ENCODE measurements around the gene DHRSX.
A peak's percentile ranks its signal among the peaks of the same experiment; 100 is the strongest.
"Not testable (repeated sequence)": the region's sequence is repeated elsewhere in the genome, so short reads cannot be mapped to it uniquely, and the experiment has no call there.

DHRSX gene, protein sequence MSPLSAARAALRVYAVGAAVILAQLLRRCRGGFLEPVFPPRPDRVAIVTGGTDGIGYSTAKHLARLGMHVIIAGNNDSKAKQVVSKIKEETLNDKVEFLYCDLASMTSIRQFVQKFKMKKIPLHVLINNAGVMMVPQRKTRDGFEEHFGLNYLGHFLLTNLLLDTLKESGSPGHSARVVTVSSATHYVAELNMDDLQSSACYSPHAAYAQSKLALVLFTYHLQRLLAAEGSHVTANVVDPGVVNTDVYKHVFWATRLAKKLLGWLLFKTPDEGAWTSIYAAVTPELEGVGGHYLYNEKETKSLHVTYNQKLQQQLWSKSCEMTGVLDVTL

DNA sequence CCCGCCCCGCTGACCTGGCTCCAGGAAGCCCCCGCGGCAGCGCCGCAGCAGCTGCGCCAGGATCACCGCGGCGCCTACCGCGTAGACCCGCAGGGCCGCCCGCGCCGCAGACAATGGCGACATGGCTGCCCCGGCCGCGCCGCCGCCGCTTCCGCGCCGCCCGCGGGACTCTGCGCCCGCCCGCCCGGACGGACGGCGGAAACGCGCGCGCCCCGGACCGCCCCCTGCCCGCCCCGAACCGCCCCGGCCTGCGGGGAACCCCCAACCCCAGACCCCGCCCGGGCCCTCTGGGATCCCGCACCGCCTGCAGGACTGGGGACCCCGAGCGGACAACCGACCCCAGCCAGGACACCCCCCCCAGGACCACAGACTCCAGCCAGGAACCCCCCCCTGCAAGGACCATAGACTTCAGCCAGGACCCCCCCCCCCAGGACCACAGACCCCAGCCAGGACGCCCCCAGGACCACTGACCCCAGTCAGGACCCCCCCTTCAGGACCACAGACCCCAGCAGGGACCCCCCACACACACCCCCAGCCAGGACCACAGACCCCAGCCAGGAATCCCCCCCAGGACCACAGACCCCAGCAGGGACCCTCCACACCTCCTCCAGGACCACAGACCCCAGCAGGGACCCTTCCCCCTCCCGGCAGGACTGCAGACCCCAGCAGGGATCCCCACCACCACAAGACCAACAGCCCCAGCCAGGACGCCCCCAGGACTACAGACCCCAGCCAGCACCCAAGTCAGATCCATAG, at the start of gene DHRSX, which contains the start of gene ZBED1:
Gene DHRSX, minus strand, starts transcription at position 174 of the 756 bp plus-strand sequence. Its CDS starts 51 bp downstream, at position 123.
Gene ZBED1, minus strand, starts transcription at position 174 of the 756 bp plus-strand sequence. CDS start 10,257 bp downstream, outside the sequence.
- DNase-seq (ENCODE audit: low spot score) = peak; percentile 38

DNA sequence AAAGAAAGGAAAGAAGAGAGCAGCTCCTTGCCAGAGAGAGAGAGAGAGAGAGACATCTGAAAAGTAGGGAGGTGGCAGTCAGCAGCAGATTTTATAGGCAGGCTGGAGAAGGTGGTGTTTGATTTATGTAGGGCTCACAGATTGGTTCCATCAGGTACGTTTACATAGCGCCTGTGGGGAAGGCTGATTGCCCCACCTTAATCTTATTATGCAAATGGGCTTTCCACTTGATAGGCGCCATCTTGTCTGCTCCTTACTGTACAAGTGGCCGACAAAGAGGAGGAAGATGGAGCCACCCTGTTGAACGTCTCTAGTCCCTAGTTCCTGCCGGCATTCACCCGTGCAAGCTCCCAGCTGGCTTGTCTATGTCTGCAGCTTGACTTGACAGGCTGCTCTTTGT, 49.1 kb upstream of the DHRSX start:
- DNase-seq (ENCODE audit: low spot score) = no peak

DNA sequence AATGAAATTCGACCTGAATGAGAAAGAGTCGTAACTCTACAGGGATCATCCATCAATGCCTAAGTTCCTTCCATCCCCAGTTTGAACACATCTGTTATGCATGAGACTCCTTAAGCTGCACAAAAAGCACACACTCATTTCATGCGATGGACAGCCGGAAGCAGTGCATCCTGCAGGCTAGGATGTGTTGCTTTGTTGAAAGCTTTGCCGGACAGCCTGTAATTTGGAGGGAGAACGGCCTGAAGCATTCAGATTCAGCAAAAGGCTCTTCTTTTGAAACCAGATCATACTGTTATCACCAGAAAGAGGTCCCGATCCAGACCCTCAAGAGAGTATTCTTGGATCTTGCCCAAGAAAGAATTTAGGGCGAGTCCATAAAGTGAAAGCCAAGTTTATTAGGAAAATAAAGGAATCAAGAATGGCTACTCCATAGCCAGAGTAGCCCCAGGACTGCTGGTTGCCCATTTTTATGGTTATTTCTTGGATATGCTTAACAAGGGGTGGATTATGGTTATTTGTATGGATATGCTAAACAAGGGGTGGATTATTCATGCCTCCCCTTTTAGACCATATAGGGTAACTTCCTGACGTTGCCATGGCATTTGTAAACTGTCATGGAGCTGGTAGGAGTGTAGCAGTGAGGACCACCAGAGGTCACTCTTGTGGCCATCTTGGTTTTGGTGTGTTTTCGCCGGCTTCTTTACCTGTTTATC, 48.1 kb upstream of the DHRSX start:
- DNase-seq (ENCODE audit: low spot score) = no peak

DNA sequence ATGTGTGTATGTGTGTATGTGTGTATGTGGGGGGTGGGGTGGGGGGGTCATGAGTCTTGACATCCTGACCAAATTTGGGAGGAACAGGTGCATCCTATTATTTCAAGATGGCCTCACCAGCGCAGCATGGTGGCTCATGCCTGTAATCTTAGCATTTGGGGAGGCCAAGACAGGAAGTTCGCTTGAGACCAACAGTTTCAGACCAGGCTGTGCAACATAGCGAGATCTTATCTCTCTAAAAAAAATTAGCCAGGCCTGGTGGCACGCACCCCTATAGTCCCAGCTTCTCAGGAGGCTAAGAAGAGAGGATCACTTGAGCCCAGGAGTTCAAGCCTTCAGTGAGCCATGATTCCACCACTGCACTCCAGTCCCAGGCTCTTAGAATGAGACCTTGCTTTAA, 47.0 kb upstream of the DHRSX start:
- no peak for DNase-seq (ENCODE audit: low spot score)

DNA sequence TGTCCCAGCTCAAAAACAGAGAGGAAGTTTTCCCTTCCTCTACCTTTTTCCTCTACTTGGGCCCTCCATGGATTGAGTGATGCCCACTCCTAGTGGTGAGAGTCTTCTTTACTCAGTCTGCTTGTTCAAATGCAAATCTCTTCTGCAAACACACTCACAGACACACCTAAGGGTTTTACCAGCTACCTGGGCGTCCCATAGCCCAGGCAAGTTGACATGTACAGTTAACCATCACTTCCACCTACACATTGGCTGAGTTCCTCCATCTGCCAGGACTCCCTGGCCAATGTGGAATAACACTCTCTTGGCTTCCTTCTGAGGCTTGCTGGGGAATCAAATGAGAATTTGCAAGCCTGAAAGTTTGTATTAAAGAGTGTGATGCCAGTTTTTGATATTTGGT, 45.7 kb upstream of the DHRSX start:
- DNase-seq (ENCODE audit: low spot score) = no peak

DNA sequence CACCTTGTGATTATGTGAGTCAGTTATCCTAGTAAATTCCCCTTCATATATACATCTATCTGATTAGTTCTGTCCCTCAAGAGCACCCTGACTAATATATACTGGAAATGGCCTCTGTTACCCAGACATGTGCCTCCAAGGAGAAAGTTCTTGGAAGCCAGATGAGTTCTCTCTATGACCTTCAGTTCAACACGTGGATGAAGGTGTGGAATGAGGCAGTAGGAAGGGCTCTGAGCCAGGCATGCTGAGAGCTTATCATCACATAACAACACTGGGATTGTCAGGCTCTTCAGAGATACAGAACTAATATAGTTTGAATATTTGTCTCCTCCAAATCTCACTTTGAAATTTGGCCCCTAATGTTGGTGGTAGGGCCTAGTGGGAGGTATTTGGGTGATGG, 44.4 kb upstream of the DHRSX start:
- no peak for DNase-seq (ENCODE audit: low spot score)

DNA sequence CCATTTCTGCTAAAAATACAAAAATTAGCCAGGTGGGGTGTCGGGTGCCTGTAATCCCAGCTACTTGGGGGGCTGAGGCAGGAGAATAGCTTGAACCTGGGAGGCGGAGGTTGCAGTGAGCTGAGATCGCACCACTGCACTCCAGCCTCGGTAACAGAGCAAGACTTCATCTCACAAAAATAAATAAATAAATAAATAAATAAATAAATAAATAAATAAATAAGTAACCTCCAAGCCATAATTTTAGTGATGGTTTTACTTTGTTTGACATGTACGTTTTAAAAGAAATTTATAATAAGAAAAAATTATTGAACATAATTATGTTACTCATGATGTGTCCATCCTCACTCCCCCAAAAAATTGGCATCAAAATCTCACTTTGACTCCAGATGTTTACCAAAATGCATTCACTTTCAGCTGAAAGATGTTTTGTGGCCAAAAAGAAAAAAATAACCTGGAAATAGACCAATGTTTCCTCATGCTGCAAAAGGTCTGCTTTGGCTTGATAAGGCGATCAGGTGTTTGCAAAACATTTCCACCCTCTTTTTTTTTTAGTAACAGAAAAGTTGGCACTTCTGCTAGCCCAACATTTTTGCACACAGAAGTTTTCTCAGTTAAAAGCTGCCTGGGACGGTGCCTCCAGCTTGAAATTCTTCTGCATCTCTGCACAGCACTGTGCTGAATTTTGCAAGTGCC, 42.2 kb upstream of the DHRSX start:
- DNase-seq (ENCODE audit: low spot score) = no peak

DNA sequence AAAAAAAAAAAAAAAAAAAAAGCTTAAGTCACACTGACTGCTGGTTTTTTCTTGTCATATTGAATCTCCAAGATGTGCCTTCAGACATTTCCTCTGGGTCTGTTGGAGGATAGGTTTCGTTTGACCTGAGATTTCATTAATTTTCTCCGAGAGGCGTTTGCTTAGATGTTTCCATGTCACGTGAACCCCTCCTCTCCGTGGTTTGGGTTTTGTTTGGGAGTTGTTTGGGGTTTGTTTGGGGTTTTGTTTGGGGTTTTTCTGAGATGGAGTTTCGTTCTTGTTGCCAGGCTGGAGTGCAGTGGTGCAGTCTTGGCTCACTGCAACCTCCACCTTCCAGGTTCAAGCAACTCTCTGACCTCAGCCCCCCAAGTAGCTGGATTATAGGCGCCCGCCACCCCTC, 40.8 kb upstream of the DHRSX start:
- DNase-seq (ENCODE audit: low spot score) = no peak

DNA sequence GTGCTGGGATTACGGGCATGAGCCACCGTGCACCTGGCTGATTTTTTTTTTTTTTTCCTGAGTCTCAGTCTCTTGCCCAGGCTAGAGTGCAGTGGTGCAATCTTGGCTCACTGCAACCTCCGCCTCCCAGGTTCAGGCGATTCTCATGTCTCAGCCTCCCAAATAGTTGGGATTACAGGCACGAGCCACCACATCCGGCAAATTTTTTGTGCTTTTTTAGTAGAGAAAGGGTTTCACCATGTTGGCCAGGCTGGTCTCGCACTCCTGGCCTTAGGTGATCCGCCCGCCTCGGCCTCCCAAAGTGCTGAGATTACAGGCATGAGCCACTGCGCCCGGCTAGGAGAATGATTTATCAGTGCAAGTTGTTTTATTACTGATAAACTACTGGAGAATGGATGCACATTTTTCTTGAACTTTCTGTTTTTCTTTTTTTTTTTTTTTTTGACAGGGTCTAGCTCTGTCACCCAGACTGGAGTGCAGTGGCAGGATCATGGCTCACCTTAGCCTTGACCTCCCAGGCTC, 39.7 kb upstream of the DHRSX start:
- DNase-seq (ENCODE audit: low spot score) = no peak

DNA sequence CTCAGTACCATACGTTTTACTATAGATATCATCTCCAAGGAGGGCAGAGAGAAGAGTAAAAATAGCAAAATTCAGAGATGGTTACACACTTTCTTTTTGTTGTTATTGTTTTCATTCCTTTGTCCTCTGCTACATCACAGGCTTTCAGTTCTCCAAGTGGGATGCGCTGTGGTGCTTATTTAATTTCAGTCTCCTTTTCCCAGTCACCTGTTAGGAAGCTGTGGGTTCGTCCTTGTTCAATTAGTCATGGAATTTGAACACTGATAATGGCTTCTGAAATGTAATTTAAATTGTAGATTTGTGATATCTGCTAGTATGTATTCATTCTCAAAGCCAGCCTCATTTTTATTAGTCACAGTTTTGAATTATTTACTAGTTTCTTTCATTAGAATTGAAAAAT, 38.8 kb upstream of the DHRSX start:
- DNase-seq (ENCODE audit: low spot score) = no peak

DNA sequence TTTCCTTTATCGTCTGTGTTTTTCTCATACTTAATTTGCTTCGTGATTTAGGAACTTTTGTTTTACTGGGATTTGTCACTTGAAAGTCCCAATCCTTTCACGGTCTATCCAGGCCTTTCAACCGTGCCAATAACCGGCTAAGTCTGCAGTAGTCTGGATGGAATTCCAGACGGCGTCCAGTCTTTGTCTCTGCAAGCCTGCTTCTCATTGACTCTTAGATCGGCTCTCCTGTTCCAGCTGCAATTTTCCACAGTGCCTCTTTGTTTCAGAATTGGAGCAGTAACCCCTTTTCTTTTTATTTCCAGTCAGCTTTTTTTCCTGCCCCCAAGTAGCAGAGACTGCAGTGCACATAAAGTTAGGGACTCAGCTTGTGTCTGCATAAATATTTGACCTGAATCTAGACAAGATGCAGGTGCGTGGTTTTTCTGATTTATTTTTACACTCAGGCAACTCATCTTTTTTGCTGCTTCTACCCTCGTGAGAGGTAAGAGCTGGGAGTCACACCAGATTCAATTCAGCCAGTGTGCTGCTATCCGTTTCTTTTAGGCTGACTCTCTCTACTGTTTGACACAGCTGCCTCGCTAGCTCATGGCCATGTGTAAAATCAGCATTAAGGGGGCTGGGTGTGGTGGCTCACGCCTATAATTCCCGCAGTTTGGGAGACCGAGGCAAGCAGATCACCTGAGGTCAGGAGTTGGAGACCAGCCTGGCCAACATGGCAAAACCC, 37.4 kb upstream of the DHRSX start:
- DNase-seq (ENCODE audit: low spot score) = no peak

DNA sequence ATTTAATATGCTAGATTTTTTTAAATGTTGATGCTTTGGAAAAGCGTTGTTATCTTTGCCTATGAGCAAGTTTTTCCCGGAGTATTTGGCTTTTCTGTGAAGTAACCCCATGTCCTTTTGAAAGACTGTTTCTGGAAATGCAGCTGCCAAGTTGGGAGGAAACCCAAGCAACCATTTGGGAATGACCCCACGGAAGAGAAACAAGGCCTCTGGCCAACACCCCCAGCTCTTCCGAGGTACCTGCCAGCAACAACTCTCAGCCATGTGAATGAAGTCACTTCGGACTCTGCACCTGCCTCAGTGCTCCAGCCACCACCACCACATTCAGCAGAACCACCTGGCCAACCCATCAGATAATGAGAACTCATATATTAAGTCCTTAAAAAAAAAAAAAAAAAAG, 36.2 kb upstream of the DHRSX start:
- no peak for DNase-seq (ENCODE audit: low spot score)

DNA sequence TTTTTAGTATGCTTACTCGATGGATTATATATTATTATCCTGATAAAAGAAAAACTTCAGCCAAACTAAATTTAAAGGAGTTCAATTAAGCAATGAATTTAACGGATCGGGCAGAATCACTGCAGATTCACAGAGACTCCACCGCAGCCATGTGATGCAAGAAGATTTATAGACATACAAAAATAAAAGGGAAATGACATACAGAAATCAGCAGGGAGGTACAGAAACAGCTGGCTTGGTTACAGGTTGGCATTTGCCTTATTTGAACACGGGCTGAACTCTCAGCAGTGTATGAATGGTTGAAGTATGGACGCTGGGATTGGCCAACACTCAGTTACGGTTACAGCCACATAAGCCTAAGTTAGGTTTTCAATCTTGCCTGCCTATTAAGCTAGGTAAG, 35.4 kb upstream of the DHRSX start:
- no peak for DNase-seq (ENCODE audit: low spot score)

DNA sequence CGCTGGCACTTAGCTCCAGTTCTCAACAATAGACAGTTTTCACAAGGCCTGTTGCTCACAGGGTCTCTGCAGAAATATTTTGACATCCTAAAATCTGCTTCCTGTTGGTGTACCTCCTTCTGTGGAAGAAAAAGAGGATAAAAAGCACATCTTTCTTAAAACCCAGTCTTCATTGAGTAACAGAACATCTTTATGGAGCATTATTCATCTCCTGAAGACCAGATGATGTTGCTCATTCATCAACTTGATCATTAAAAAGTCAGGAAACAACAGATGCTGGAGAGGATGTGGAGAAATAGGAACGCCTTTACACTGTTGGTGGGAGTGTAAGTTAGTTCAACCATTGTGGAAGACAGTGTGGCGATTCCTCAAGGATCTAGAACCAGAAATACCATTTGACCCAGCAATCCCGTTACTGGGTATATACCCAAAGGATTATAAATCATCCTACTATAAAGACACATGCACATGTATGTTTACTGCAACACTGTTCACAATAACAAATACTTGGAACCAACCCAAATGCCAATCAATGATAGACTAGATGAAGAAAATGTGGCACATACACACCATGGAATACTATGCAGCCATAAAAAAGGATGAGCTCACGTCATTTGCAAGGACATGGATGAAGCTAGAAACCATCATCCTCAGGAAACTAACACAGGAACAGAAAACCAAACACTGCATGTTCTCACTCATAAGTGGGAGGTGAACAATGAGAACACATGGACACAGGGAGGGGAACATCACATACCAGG, 33.7 kb upstream of the DHRSX start:
- DNase-seq (ENCODE audit: low spot score) = not testable (repeated sequence)

DNA sequence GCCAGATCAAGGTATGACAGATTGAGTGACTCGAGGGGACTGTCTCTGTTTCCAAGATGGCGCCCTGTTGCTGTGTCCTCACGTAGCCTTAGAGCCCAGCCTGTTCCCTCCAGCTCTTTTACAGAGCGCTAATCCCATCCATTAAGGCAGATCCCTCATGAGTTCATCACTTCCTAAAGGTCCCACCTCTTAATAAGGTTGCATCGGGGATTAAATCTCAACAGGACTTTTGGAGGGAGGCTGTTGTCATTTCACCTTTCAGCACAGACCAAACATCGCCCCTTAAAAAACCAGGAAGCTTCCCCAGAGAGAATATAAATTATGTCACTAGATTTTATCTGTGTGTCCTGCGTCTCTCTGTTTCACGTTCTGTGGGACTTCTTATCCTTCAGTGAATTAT, 32.6 kb upstream of the DHRSX start:
- DNase-seq (ENCODE audit: low spot score) = no peak

DNA sequence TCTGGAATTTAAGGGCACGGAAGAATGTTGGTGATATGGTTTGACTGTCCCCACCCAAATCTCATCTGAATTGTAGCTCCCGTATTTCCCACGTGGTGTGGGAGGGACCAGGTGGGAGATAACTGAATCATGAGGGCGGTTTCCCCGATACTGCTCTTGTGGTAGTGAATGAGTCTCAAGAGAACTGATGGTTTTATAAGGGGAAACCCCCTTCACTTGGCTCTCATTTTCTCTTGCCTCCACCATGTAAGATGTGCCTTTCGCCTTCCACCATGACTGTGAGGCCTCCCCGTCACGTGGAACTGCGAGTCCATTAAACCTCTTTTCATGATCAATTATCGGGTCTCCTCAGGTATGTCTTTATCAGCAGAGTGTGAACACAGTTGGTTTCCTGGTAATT, 25.6 kb upstream of the DHRSX start:
- no peak for DNase-seq (ENCODE audit: low spot score)

DNA sequence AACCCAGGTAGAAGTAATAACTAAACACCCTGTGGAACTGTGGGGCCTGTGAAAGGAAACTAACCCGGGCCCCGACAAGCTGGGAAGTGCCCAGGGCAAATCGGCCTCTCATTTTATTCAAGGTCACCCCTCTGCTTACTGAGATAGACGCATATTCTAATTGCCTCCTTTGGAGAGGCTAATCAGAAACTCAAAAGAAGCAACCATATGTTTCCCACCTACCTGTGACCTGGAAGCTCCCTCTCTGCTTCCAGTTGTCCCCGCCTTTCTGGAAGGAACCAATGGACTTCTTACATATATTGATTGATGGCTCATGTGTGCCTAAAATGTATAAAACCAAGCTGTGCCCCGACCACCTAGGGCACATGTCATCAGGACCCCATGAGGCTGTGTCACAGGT, 23.1 kb upstream of the DHRSX start:
- DNase-seq (ENCODE audit: low spot score) = no peak

DNA sequence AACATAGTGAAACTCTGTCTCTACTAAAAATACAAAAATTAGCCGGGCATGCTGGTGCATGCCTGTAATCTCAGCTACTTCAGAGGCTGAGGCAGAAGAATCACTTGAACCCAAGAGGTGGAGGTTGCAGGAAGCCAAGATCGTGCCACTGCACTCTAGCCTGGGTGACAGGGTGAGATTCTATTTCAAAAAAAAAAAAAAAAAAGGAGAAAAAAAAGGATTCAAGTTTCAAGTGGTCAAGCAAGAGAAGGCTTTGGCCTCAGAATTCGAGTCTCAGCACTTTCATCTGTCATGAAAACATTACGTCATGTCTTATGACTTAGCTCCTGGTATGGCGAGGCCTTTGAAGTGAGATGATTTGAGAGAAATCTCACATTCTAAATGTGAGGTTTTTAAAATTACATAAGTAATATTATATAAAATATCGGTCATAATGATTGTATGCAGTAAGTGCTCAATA, 21.2 kb upstream of the DHRSX start:
- no peak for DNase-seq (ENCODE audit: low spot score)

DNA sequence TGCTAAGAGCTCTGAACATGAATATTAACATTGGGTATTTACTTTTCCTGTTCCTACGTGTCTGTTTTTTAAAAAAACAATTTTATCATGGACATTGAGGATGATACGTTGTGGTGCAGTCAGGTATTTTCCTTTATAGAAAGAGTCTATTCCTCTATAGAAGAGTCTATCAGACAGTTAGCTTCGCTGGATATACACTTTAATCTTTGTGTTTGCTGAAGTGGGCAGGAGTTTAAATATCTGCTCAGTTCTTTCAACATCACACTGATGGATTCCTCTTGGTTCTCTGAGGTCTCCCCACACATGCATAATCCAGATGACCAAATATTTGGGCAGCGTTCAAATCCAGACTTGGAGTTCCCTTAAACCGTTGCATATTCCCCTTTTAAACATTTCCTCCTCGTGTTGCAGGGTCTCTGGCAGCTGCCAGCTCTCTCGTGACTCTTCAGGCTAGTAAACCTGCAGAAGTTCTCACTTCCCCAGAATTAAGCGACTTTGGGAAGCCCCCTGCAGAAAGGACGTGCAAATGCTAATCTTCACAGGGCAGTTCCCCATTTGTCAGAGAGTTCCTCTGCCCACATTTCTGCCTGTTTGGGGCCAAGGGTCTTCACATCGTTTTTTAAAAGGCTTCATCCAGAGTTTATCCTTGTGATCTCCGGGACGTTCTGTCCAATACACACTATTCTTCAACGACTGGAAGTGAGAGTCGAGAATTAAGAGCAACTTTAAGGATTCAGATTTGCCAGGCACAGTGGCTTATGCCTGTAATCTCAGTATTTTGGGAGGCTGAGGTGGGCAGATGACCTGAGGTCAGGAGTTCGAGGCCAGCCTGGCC, 20.5 kb upstream of the DHRSX start:
- peak; percentile 7 for DNase-seq (ENCODE audit: low spot score)

DNA sequence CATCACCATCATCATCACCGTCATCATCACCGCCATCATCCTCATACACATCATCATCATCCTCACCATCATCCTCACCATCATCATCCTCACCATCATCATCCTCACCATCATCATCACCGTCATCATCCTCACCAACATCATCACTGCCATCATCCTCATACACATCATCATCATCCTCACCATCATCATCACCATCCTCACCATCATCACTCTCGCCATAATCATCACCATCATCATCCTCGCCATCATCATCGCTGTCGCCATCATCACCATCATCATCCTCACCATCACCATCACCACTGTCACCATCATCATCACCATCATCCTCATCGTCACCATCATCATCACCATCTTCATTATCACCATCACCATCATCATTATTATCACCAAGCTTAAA, 19.8 kb upstream of the DHRSX start:
- no peak for DNase-seq (ENCODE audit: low spot score)

Measured in CD4-positive, alpha-beta T cell treated with Interleukin-15 for 4 hours (primary cell).